DOHH2 (cell line): Measurements from ENCODE around the gene SRD5A2.

Experiments
- H3F3A ChIP-seq: fragments of 200-600 bp; sonication (generic), shearing (Covaris generic); 2 replicates; pipeline ENCODE4 v1.6.0; 2016; ENCODE audit warnings: antibody characterized with exemption, mild to moderate bottlenecking; ENCODE audit not compliant: control insufficient read depth, insufficient read depth
- H3K27ac ChIP-seq: fragments of 200-600 bp; sonication (generic); 2 replicates; pipeline ENCODE4 v1.5.1; 2014; ENCODE audit warnings: low read depth, mild to moderate bottlenecking, low read length, moderate library complexity
- H3K27me3 ChIP-seq: fragments of 200-600 bp; sonication (generic); 2 replicates; pipeline ENCODE4 v1.6.1; 2014; ENCODE audit warnings: mild to moderate bottlenecking, low read length, mixed read lengths; ENCODE audit not compliant: control insufficient read depth
- H3K36me3 ChIP-seq: fragments of 200-600 bp; sonication (generic); 2 replicates; pipeline ENCODE4 v1.6.1; 2014; ENCODE audit warnings: mild to moderate bottlenecking, low read length, moderate library complexity, mixed read lengths; ENCODE audit not compliant: control insufficient read depth
- H3K4me1 ChIP-seq: fragments of 200-600 bp; sonication (generic); 2 replicates; pipeline ENCODE4 v1.6.1; 2014; ENCODE audit warnings: mild to moderate bottlenecking, low read length, mixed read lengths; ENCODE audit not compliant: control insufficient read depth
- H3K4me2 ChIP-seq: fragments of 200-600 bp; sonication (generic); 2 replicates; pipeline ENCODE4 v1.6.0; 2014; ENCODE audit warnings: mild to moderate bottlenecking, low read length, moderate library complexity
- H3K4me3 ChIP-seq: fragments of 200-600 bp; sonication (generic); 2 replicates; pipeline ENCODE4 v1.5.1; 2014; ENCODE audit warnings: mild to moderate bottlenecking, low read length, mixed read lengths
- H3K79me2 ChIP-seq: fragments of 200-600 bp; sonication (generic); 2 replicates; pipeline ENCODE4 v1.6.1; 2014; ENCODE audit warnings: mild to moderate bottlenecking, low read length, mixed read lengths; ENCODE audit not compliant: control insufficient read depth
- H3K9me2 ChIP-seq: fragments of 200-600 bp; sonication (generic); replicated peaks from 2 replicates; pipeline ENCODE4 v1.6.1; 2014; ENCODE audit warnings: mild to moderate bottlenecking, low read length, mixed read lengths; ENCODE audit not compliant: control insufficient read depth
- H3K9me3 ChIP-seq: fragments of 200-600 bp; sonication (generic); 2 replicates; pipeline ENCODE4 v1.6.1; 2014; ENCODE audit warnings: antibody characterized with exemption, low read length, mixed read lengths; ENCODE audit not compliant: control insufficient read depth, insufficient read depth
- H4K20me1 ChIP-seq: fragments of 200-600 bp; sonication (generic); 2 replicates; pipeline ENCODE4 v1.6.0; 2014; ENCODE audit warnings: low read depth, mild to moderate bottlenecking, antibody characterized with exemption, low read length, moderate library complexity; ENCODE audit not compliant: control insufficient read depth, insufficient read depth
- CTCF ChIP-seq: fragments of 200-600 bp; sonication (generic); IDR thresholded peaks from one replicate; pipeline ENCODE4 v1.5.1; 2014; ENCODE audit warnings: antibody characterized with exemption, mild to moderate bottlenecking, low read depth, low read length; ENCODE audit not compliant: poor library complexity, severe bottlenecking
- EZH2phosphoT487 ChIP-seq: fragments of 200-600 bp; sonication (generic); IDR thresholded peaks from 2 replicates; pipeline ENCODE4 v1.6.1; 2017; ENCODE audit warnings: borderline replicate concordance, mild to moderate bottlenecking, antibody characterized with exemption, low read length, moderate library complexity, mixed read lengths

SRD5A2 gene

GRCh38 chr2:31526946-31527732 lies 53.6 kb downstream of the SRD5A2 start:
- Histone ChIP-seq H3K9me2 (no peaks in the 10 kb centered on the region), H3K4me3 (no peak overlapping the region), H3K79me2 (no peaks in the 10 kb centered on the region), H3K27me3 (peaks cover 8% of the 10 kb centered on the region; the same call in 1 of the 2 replicates), H3K9me3 (no peaks in the 10 kb centered on the region), H3K27ac (no peak overlapping the region), H4K20me1 (no peaks in the 10 kb centered on the region), H3K36me3 (no peaks in the 10 kb centered on the region), H3K4me2 (no peak overlapping the region), H3K4me1 (no peaks in the 10 kb centered on the region), H3F3A (no peaks in the 10 kb centered on the region)
- TF ChIP-seq EZH2phosphoT487 (no peak), CTCF (no peak)

- Histone ChIP-seq H3K36me3 (no peaks in the 10 kb centered on the region), H3K4me2 (no peak overlapping the region), H3K27ac (no peak overlapping the region), H3K9me3 (no peaks in the 10 kb centered on the region), H4K20me1 (no peaks in the 10 kb centered on the region), H3K79me2 (no peaks in the 10 kb centered on the region), H3K4me3 (no peak overlapping the region), H3K4me1 (no peaks in the 10 kb centered on the region), H3F3A (no peaks in the 10 kb centered on the region), H3K9me2 (no peaks in the 10 kb centered on the region), H3K27me3 (peaks cover 8% of the 10 kb centered on the region; the same call in 1 of the 2 replicates)
- TF ChIP-seq EZH2phosphoT487 = no peak
- TF ChIP-seq CTCF = no peak
These were observed 54.9 kb downstream of the SRD5A2 start for GRCh38 chr2:31525876-31526275.

- no peaks in the 10 kb centered on the region for H3K79me2 ChIP-seq
- TF ChIP-seq CTCF = no peak
- TF ChIP-seq EZH2phosphoT487 = no peak
- no peak overlapping the region for H3K27ac ChIP-seq
- H3K9me2 ChIP-seq = no peaks in the 10 kb centered on the region
- no peak overlapping the region for H3K4me2 ChIP-seq
- H3K4me3 ChIP-seq = no peak overlapping the region
- H3K27me3 ChIP-seq = peaks cover 8% of the 10 kb centered on the region; the same call in 1 of the 2 replicates
- H3K9me3 ChIP-seq = no peaks in the 10 kb centered on the region
- no peaks in the 10 kb centered on the region for H3F3A ChIP-seq
- H4K20me1 ChIP-seq = no peaks in the 10 kb centered on the region
- no peaks in the 10 kb centered on the region for H3K4me1 ChIP-seq
- no peaks in the 10 kb centered on the region for H3K36me3 ChIP-seq
These were observed 56.1 kb downstream of the SRD5A2 start for GRCh38 chr2:31524592-31524991.
